Neural progenitor cell (in vitro differentiated cells): ENCODE measurements around the gene RPTOR.

Source experiments
- CTCF ChIP-seq: fragments of 200-600 bp; sonication (generic); IDR thresholded peaks from 2 replicates; pipeline ENCODE4 v1.5.1; 2017; ENCODE audit warnings: antibody characterized with exemption, mild to moderate bottlenecking
- EZH2 ChIP-seq: fragments of 200-600 bp; sonication (generic); IDR thresholded peaks from 2 replicates; pipeline ENCODE4 v1.6.1; 2017; ENCODE audit warnings: antibody characterized with exemption, mild to moderate bottlenecking, moderate library complexity
- EZH2phosphoT487 ChIP-seq: fragments of 200-600 bp; sonication (generic); IDR thresholded peaks from 2 replicates; pipeline ENCODE4 v1.6.1; 2017; ENCODE audit warnings: antibody characterized with exemption

GRCh38 chr17:80691784-80692183 lies 147.1 kb downstream of the RPTOR start:
- TF ChIP-seq EZH2 (no peak), EZH2phosphoT487 (no peak), CTCF (no peak)
